ENCODE results near the gene PCDHGA8. TPM values are rescaled to one million over a fixed set of nuclear protein-coding genes. Genes with fewer than 3 reads are reported as not detected.
A peak's percentile ranks its signal among the peaks of the same experiment; 100 is the strongest.
"Not testable (repeated sequence)": the region's sequence is repeated elsewhere in the genome, so short reads cannot be mapped to it uniquely, and the experiment has no call there.

The PCDHGA8 gene
- total and polyA plus RNA-seq, 2 of the 13 experiments (the other 11 are each of a cell fraction or from before 2014, with no cell fraction given) = 0.05 to 0.29 TPM

DNA sequence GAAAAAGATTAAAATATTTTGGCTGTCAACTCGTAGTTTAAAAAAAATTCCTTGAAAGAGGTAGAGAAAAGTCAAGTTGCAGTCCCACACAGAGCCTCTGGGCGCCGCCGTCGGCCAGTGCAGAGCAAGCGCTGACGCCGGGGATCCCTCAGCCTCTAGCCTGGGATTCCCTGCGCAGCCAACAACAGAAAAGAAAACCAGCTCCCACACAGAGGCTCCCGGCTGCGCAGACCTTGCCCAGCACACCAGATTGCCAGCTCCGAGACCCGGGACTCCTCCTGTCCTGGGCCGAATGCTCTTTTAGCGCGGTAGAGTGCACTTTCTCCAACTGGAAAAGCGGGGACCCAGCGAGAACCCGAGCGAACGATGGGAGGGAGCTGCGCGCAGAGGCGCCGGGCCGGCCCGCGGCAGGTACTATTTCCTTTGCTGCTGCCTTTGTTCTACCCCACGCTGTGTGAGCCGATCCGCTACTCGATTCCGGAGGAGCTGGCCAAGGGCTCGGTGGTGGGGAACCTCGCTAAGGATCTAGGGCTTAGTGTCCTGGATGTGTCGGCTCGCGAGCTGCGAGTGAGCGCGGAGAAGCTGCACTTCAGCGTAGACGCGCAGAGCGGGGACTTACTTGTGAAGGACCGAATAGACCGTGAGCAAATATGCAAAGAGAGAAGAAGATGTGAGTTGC lies 25.2 kb downstream of the PCDHGA8 start, which contains the start of gene PCDHGB7:
Gene PCDHGB7, plus strand, starts transcription at position 184 of the 679 bp plus-strand sequence. Its CDS starts 183 bp downstream, at position 367.
- H3K4me1 ChIP-seq (ENCODE audit: insufficient read depth, low read length); H2AFZ ChIP-seq (ENCODE audit: low read length); H3K36me3 ChIP-seq (replicated peaks in 1 of 2; ENCODE audit: control insufficient read depth in 1 of 2, insufficient read depth in 2 of 2, low read length in 2 of 2); H3K27ac ChIP-seq (ENCODE audit: extremely low read length, insufficient read depth, low read length); H3K27me3 ChIP-seq (ENCODE audit: control insufficient read depth in 1 of 2, insufficient read depth in 2 of 2, low read length in 2 of 2); POLR2A ChIA-PET; H4K20me1 ChIP-seq (ENCODE audit: insufficient read depth, low read length); BruUV-seq (replicated peaks); FAIRE-seq; H3K79me2 ChIP-seq (ENCODE audit: insufficient read depth, low read length); H3K9ac ChIP-seq (ENCODE audit: insufficient read depth, low read depth, low read length): not testable (repeated sequence)
- Histone ChIP-seq H3K9me3 (ENCODE audit: low read length) (peaks cover 30% of the 10 kb centered on the region), H3K4me2 (ENCODE audit: low read depth, low read length) (peak within 1 kb of the TSS; percentile 27; the same call in 1 of the 2 replicates), H3K4me3 (replicated peaks in 1 of 3; ENCODE audit: insufficient read depth in 1 of 3, low read depth in 2 of 3, low read length in 3 of 3) (peak within 1 kb of the TSS in 1 of 3 experiments; percentile 16; a peak in 1 of 6 replicates)
- in situ Hi-C loops (cut with HindIII; ENCODE audit: extremely low pct_ligation_motif_present, low pct_unique_long_range_greater_than_20kb) = loop anchor here (5.0 kb wide), 2 partner anchors 105 to 145 kb away; no protein-coding TSS in a partner anchor
- DNase-seq (ENCODE audit: low spot score) (peak; percentile 27), ATAC-seq (peak; percentile 94)
- WGBS (ENCODE audit: low lambda C conversion rate) = 74% methylated on average over 38 of the region's 47 CpGs
- CTCF ChIA-PET (ENCODE audit: low intra/inter-chr PET ratio, low total read pairs) = interaction anchor here (0.7 to 1.6 kb wide), 4 partner anchors 95 to 147 kb away, joined by 5 to 13 read pairs (median 8); no protein-coding TSS in a partner anchor
- intact Hi-C loops (cut with micrococcal nuclease; ENCODE audit: unreplicated experiment) = loop anchor here (1.0 kb wide), 3 partner anchors 108 to 147 kb away; no protein-coding TSS in a partner anchor
- TF ChIP-seq BCL6 (CRISPR knock-in tag; IDR thresholded peaks at IDR 0.05) = peak; percentile 88
- TF ChIP-seq, protein P1, sequence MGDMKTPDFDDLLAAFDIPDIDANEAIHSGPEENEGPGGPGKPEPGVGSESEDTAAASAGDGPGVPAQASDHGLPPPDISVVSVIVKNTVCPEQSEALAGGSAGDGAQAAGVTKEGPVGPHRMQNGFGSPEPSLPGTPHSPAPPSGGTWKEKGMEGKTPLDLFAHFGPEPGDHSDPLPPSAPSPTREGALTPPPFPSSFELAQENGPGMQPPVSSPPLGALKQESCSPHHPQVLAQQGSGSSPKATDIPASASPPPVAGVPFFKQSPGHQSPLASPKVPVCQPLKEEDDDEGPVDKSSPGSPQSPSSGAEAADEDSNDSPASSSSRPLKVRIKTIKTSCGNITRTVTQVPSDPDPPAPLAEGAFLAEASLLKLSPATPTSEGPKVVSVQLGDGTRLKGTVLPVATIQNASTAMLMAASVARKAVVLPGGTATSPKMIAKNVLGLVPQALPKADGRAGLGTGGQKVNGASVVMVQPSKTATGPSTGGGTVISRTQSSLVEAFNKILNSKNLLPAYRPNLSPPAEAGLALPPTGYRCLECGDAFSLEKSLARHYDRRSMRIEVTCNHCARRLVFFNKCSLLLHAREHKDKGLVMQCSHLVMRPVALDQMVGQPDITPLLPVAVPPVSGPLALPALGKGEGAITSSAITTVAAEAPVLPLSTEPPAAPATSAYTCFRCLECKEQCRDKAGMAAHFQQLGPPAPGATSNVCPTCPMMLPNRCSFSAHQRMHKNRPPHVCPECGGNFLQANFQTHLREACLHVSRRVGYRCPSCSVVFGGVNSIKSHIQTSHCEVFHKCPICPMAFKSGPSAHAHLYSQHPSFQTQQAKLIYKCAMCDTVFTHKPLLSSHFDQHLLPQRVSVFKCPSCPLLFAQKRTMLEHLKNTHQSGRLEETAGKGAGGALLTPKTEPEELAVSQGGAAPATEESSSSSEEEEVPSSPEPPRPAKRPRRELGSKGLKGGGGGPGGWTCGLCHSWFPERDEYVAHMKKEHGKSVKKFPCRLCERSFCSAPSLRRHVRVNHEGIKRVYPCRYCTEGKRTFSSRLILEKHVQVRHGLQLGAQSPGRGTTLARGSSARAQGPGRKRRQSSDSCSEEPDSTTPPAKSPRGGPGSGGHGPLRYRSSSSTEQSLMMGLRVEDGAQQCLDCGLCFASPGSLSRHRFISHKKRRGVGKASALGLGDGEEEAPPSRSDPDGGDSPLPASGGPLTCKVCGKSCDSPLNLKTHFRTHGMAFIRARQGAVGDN (CRISPR knock-in tag; IDR thresholded peaks at IDR 0.05) = peak; percentile 20; the same call in 1 of the 2 replicates
- TF ChIP-seq SMC3 (IDR thresholded peaks at IDR 0.05; ENCODE audit: low read length) = 0 out of 2 replicates have a peak, but pooled peaks have one; percentile 5
- TF ChIP-seq STAG1 (CRISPR knock-in tag; IDR thresholded peaks at IDR 0.05) = peak; percentile 74
- TF ChIP-seq RAD21 (CRISPR knock-in tag; IDR thresholded peaks at IDR 0.05) = peak; percentile 61
- TF ChIP-seq, protein P2, sequence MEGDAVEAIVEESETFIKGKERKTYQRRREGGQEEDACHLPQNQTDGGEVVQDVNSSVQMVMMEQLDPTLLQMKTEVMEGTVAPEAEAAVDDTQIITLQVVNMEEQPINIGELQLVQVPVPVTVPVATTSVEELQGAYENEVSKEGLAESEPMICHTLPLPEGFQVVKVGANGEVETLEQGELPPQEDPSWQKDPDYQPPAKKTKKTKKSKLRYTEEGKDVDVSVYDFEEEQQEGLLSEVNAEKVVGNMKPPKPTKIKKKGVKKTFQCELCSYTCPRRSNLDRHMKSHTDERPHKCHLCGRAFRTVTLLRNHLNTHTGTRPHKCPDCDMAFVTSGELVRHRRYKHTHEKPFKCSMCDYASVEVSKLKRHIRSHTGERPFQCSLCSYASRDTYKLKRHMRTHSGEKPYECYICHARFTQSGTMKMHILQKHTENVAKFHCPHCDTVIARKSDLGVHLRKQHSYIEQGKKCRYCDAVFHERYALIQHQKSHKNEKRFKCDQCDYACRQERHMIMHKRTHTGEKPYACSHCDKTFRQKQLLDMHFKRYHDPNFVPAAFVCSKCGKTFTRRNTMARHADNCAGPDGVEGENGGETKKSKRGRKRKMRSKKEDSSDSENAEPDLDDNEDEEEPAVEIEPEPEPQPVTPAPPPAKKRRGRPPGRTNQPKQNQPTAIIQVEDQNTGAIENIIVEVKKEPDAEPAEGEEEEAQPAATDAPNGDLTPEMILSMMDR (CRISPR knock-in tag; IDR thresholded peaks at IDR 0.05) = peak; percentile 75

Measured in HepG2 (cell line).